Measurements from ENCODE around the gene CRHBP. TPM values are rescaled to one million over a fixed set of nuclear protein-coding genes. Genes with fewer than 3 reads are reported as not detected.

The CRHBP gene
- total RNA-seq, 1 experiment from 2014 or later: not detected

GRCh38 chr5:76926329-76927105 is 26.3 kb upstream of the CRHBP start (continued):
- TF ChIP-seq ATF3 (CRISPR knock-in tag; conservative IDR thresholded peaks at IDR 0.05): no peak

- Mint-ChIP-seq H3K27ac (no peak overlapping the region), H3K4me3 (no peak overlapping the region), H3K9me3 (peaks cover 3% of the 10 kb centered on the region; the same call in 1 of the 2 replicates), H3K4me1 (peaks cover 28% of the 10 kb centered on the region), H3K36me3 (no peaks in the 10 kb centered on the region), H3K27me3 (ENCODE audit: low read depth) (no peaks in the 10 kb centered on the region; the same call in 1 of the 2 replicates)
- ChIA-PET POLR2A (interaction anchor here (0.5 to 0.6 kb wide), 2 partner anchors 9 to 41 kb away, joined by 3 to 5 read pairs; no protein-coding TSS in a partner anchor), CTCF (interaction anchor here (1.0 kb wide), 1 partner anchor 109 kb away, joined by 3 read pairs; the partner anchor contains the start of gene F2RL1)
- TF ChIP-seq FOXK1 (CRISPR knock-in tag; IDR thresholded peaks at IDR 0.05) (no peak), SOX15 (CRISPR knock-in tag; IDR thresholded peaks at IDR 0.05) (no peak), CDX4 (CRISPR knock-in tag; IDR thresholded peaks at IDR 0.05; ENCODE audit: borderline replicate concordance) (no peak), JAZF1 (CRISPR knock-in tag; IDR thresholded peaks at IDR 0.05) (no peak), MAX (CRISPR knock-in tag; IDR thresholded peaks at IDR 0.05) (no peak), ZNF281 (CRISPR knock-in tag; IDR thresholded peaks at IDR 0.05) (no peak), ZNF416 (CRISPR knock-in tag; IDR thresholded peaks at IDR 0.05) (no peak), USF2 (CRISPR knock-in tag; IDR thresholded peaks at IDR 0.05) (no peak), KAT7 (CRISPR knock-in tag; IDR thresholded peaks at IDR 0.05; ENCODE audit: borderline replicate concordance) (no peak), ZBTB21 (CRISPR knock-in tag; IDR thresholded peaks at IDR 0.05; ENCODE audit: borderline replicate concordance) (no peak), ZNF138 (CRISPR knock-in tag; conservative IDR thresholded peaks at IDR 0.05) (no peak), HMGA2 (CRISPR knock-in tag; IDR thresholded peaks at IDR 0.05) (no peak), ETV6 (CRISPR knock-in tag; IDR thresholded peaks at IDR 0.05) (no peak), ZNF671 (CRISPR knock-in tag; IDR thresholded peaks at IDR 0.05) (no peak), ATF2 (CRISPR knock-in tag; IDR thresholded peaks at IDR 0.05; ENCODE audit: borderline replicate concordance, low read depth) (no peak), E2F1 (CRISPR knock-in tag; IDR thresholded peaks at IDR 0.05) (no peak)
- DNase-seq (ENCODE audit: low spot score) (no peak), ATAC-seq (no peak)
Observed at GRCh38 chr5:76927961-76928360, 24.9 kb upstream of the CRHBP start.
